GM18951 (cell line): ENCODE measurements around the gene HIVEP3.

Experiments used
- POLR2A ChIP-seq: IDR thresholded peaks from 4 replicates; pipeline ENCODE4 v1.6.1; 2011; ENCODE audit warnings: mild to moderate bottlenecking; ENCODE audit not compliant: insufficient read length, insufficient read depth; ENCODE audit errors: extremely low read depth
- in situ Hi-C: fragments of 300-500 bp; cut with MboI; formaldehyde crosslinking; loops from one replicate; pipeline ENCODE4 v1.12.0; 2022; ENCODE audit warnings: low sequenced_read_pairs, mixed read lengths, inconsistent platforms; ENCODE audit not compliant: unreplicated experiment

The HIVEP3 gene

GRCh38 chr1:41741244-41741643 lies 177.5 kb downstream of the HIVEP3 start:
- TF ChIP-seq POLR2A: no peak
- in situ Hi-C loops: no loop called here

GRCh38 chr1:41740630-41741239 lies 178.0 kb downstream of the HIVEP3 start:
- TF ChIP-seq POLR2A: no peak
- in situ Hi-C loops: no loop called here

GRCh38 chr1:41740058-41740457 lies 178.7 kb downstream of the HIVEP3 start:
- in situ Hi-C loops: no loop called here
- no peak for TF ChIP-seq POLR2A

GRCh38 chr1:41739061-41739955 lies 179.4 kb downstream of the HIVEP3 start:
- peak; percentile 50 for TF ChIP-seq POLR2A
- in situ Hi-C loops: no loop called here

GRCh38 chr1:41738475-41738874 lies 180.2 kb downstream of the HIVEP3 start:
- TF ChIP-seq POLR2A: no peak
- in situ Hi-C loops: no loop called here

- in situ Hi-C loops: no loop called here
- TF ChIP-seq POLR2A: no peak
These were observed 180.7 kb downstream of the HIVEP3 start for GRCh38 chr1:41738006-41738405.

- in situ Hi-C loops: no loop called here
- no peak for TF ChIP-seq POLR2A
These were observed 183.0 kb downstream of the HIVEP3 start for GRCh38 chr1:41735631-41736260.

- in situ Hi-C loops: no loop called here
- TF ChIP-seq POLR2A: no peak
These were observed 183.6 kb downstream of the HIVEP3 start for GRCh38 chr1:41735139-41735538.

GRCh38 chr1:41734201-41734970 lies 184.3 kb downstream of the HIVEP3 start:
- TF ChIP-seq POLR2A: no peak
- in situ Hi-C loops: no loop called here

- no peak for TF ChIP-seq POLR2A
- in situ Hi-C loops: no loop called here
These were observed 185.0 kb downstream of the HIVEP3 start for GRCh38 chr1:41733725-41734124.

- TF ChIP-seq POLR2A: no peak
- in situ Hi-C loops: no loop called here
These were observed 185.7 kb downstream of the HIVEP3 start for GRCh38 chr1:41733021-41733420.

GRCh38 chr1:41731516-41732030 lies 187.1 kb downstream of the HIVEP3 start:
- TF ChIP-seq POLR2A: no peak
- in situ Hi-C loops: no loop called here

- in situ Hi-C loops: no loop called here
- no peak for TF ChIP-seq POLR2A
These were observed 187.9 kb downstream of the HIVEP3 start for GRCh38 chr1:41730806-41731205.
